Omental fat pad (tissue), 4 donors: ENCODE results near the gene HTR2B. TPM values are rescaled to one million over a fixed set of nuclear protein-coding genes. Genes with fewer than 3 reads are reported as not detected.

Experiments used
- ATAC-seq: fragments of 150-250 bp; one replicate; pipeline ENCODE4 v1.9.1; 2016; ENCODE audit warnings: mild to moderate bottlenecking, moderate library complexity; ENCODE audit not compliant: low FRiP score
- DNase-seq: peaks from one replicate; pipeline ENCODE4 v3.0.0-alpha.2; 2019; ENCODE audit warnings: low spot score
- total RNA-seq, 4 donors: library from RNA; depleted of rRNA; stranded (reverse); fragments of >200 nt; gene quantifications; one replicate each; pipeline ENCODE4 v1.1.0, GENCODE V29; 2016
- TF ChIP-seq, protein P1 (sequence below), 3 donors: fragments of 450-650 bp; IDR thresholded peaks; one replicate each; pipeline ENCODE4 v1.5.1; 2016 to 2017; ENCODE audit warnings: antibody characterized with exemption in 3 of 3, mild to moderate bottlenecking in 3 of 3, moderate library complexity in 2 of 3

Gene HTR2B
- 1 to 10 TPM in 2 of 4 donors, under 1 TPM in 2; 0.37 to 1.5 (median 0.87) TPM for total RNA-seq

DNA sequence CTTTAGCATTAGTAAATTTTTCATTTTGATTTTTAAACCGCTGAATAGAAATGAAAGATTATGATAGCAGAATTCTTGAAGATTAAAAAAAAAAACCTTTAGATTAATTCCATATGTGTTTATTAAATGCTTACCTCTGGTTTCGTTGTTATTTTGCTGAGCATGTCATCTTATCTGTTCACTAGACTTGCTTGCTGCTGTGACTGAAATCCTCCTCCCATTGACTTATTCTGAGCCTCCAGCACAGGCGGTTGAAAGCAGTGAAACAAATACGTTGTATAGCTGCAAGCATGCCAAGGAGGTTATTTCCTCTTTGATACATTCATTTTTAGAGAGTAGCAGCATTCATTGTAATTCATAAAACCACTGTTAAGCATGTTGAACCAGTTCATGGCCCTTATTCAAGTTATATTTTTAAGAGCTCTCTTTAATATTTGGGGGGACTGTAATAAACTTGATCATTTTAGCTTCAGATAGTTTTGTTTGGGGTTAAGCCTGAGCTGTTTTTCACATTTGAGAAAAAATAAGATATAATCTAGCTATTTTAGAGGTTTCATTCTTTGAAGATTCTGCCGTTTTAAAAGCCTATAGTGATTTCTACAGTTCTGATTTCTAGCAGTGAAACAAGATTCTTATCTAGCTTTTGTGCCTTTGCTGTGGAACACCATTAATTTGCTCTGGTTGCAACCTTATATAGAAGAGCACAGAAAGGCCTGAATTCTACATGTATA lies at the start of gene HTR2B:
Gene HTR2B, minus strand, starts transcription at position 205 of the 731 bp plus-strand sequence. CDS start 1,278 bp downstream, outside the sequence.
- ATAC-seq (no peak), DNase-seq (no peak)
- TF ChIP-seq, protein P1, sequence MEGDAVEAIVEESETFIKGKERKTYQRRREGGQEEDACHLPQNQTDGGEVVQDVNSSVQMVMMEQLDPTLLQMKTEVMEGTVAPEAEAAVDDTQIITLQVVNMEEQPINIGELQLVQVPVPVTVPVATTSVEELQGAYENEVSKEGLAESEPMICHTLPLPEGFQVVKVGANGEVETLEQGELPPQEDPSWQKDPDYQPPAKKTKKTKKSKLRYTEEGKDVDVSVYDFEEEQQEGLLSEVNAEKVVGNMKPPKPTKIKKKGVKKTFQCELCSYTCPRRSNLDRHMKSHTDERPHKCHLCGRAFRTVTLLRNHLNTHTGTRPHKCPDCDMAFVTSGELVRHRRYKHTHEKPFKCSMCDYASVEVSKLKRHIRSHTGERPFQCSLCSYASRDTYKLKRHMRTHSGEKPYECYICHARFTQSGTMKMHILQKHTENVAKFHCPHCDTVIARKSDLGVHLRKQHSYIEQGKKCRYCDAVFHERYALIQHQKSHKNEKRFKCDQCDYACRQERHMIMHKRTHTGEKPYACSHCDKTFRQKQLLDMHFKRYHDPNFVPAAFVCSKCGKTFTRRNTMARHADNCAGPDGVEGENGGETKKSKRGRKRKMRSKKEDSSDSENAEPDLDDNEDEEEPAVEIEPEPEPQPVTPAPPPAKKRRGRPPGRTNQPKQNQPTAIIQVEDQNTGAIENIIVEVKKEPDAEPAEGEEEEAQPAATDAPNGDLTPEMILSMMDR (IDR thresholded peaks at IDR 0.05), result no peak

DNA sequence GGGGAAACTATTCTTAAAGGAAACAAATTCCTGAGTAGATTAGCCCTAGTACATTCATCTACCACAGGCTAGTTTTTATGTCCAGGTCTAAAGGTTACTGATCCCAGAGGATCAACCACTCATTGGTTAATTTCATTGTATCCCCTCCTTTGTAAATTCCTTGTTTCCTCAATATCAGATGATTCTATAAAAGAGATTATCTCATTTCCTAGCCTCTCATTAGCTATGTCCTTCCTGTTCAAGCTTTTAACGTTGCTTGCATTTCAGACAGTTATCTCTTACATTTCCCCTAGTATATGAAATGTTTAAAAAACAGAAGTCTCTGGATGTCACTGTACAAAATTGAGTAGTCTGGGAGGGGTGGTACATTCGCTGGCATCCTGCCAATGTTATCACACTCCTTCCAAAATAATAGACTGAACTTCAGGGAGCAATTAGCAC lies 49.4 kb upstream of the HTR2B start:
- ATAC-seq (no peak), DNase-seq (no peak)
- TF ChIP-seq, protein P1 (IDR thresholded peaks at IDR 0.05), result no peak

DNA sequence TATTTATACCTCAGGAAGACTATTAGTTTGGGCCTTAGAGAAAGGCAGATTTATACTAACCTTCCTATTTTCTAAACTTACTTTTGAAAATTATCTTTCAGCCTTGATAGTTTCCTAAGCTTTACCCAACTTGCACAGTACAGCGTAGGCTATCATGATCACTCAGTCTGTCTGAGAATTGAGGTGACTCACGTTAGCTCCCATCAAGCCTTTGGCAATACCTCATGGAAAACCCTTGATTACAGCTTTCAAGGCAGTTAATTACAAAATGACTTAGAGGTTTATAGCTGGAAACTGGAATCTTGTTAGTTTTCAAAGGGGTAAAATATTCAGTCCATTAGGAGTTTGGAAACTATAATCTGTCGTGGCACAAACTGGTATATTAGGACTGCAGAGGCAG lies 47.2 kb upstream of the HTR2B start:
- DNase-seq, result no peak
- TF ChIP-seq, protein P1 (IDR thresholded peaks at IDR 0.05), result no peak
- peak; percentile 92 for ATAC-seq

DNA sequence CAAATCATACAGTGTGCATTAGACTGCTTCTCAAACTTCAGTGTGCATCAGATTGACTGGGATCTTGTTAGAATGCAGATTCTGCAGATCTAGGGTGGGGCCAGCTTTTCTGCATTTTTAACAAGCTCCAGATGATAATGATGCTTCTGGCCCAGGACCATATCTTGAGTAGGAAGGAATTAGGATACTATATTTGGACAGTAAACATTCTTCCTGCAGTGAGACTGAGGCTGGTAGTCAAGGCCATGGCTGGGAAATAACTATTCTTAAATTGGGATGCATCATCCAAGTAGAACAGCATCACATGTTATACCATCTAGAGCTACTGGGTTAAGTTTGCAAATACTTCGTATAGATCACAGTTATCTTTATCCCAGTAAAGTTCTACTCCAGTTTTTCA lies 45.2 kb upstream of the HTR2B start:
- DNase-seq (no peak), ATAC-seq (no peak)
- TF ChIP-seq, protein P1 (IDR thresholded peaks at IDR 0.05), result no peak

DNA sequence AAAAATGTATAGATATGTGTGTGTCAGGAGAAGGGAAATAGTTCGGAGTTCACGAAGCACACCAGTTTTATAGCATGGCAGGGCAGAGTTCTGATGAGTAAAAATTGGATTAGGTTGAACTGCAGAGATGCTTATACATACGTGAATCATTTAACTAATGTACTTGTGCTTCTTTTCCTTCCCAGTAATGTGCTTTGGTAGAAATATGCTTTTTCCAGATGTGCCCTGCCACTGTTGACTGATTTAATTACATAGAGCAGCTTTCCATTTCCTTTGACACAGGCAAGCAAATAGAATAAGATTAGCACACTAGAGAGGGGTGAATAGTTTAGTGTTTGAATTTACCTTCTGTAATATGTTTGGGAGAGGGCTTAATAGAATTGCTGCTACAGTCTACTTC lies 44.6 kb upstream of the HTR2B start:
- no peak for ATAC-seq
- TF ChIP-seq, protein P1 (IDR thresholded peaks at IDR 0.05), result no peak
- DNase-seq, result no peak

DNA sequence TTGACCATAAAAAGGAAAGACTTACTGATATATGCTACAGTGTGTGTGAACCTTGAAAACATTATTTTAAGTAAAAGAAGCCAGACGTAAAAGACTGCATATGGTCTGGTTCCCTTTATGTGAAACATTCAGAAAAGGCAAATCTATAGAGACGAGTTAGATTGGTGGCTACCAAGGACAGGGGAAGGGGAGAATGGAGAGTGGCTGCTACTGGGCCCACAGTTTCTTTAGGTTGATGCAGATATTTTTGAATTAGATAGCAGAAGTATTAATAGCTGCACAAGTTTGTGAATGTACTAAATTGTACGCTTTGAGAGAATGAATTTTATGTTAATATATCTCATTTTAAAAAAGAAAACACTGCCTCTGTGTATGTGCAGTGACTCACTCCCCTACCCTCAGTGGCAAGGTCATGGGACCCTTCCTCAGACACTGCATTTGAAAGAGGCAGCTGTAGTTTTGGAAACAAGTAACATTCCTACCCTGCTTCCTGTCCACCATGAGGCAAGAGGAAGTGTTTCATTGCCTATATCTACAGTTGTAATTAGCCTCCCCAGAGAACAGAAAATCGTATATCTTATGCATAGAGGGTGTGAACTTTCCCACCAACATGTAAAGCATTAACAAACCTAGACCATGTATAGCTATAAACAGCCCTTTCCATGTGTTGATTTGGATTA lies 43.8 kb upstream of the HTR2B start:
- DNase-seq (no peak), ATAC-seq (no peak)
- TF ChIP-seq, protein P1 (IDR thresholded peaks at IDR 0.05), result no peak
